Lung (tissue), 12 donors: Measurements from ENCODE around the gene ATP10A. TPM values are rescaled to one million over a fixed set of nuclear protein-coding genes. Genes with fewer than 3 reads are reported as not detected.

Experiments
- ATAC-seq: fragments of 200-7000 bp; cut with Tn5 transposase; one replicate; pipeline ENCODE4 v1.9.1; 2020; ENCODE audit warnings: moderate number of reproducible peaks; ENCODE audit not compliant: insufficient read depth, low FRiP score
- DNase-seq, 3 donors: peaks; one replicate each; pipeline ENCODE4 v3.0.0-alpha.2; 2013 to 2017
- H3K27ac ChIP-seq, 2 donors: one replicate each; pipeline ENCODE4 v1.5.1; 2013; ENCODE audit warnings: mild to moderate bottlenecking in 2 of 2, moderate library complexity in 2 of 2, control low read depth in 1 of 2, inconsistent platforms in 1 of 2, low read depth in 1 of 2, low read length in 1 of 2
- H3K27me3 ChIP-seq, 3 donors: one replicate each; pipeline ENCODE4 v1.5.1; 2013; ENCODE audit warnings: low read length in 2 of 3; ENCODE audit not compliant: control insufficient read depth in 3 of 3, insufficient read depth in 3 of 3
- H3K36me3 ChIP-seq, 4 donors: one replicate each; pipeline ENCODE4 v1.5.1; 2013; ENCODE audit warnings: low read length in 4 of 4, mild to moderate bottlenecking in 1 of 4, moderate library complexity in 1 of 4; ENCODE audit not compliant: control insufficient read depth in 4 of 4, insufficient read depth in 4 of 4
- H3K4me1 ChIP-seq, 5 donors: one replicate each; pipeline ENCODE4 v1.5.1; 2013; ENCODE audit warnings: low read length in 5 of 5, mild to moderate bottlenecking in 2 of 5, moderate library complexity in 1 of 5; ENCODE audit not compliant: control insufficient read depth in 5 of 5, insufficient read depth in 5 of 5
- H3K4me3 ChIP-seq: one replicate; pipeline ENCODE4 v1.5.1; 2013; ENCODE audit warnings: mild to moderate bottlenecking, control low read depth, moderate library complexity
- H3K9ac ChIP-seq, 2 donors: one replicate each; pipeline ENCODE4 v1.5.1; 2013; ENCODE audit warnings: low read length in 2 of 2, control low read depth in 1 of 2; ENCODE audit not compliant: insufficient read depth in 1 of 2
- H3K9me3 ChIP-seq, 4 donors: one replicate each; pipeline ENCODE4 v1.5.1; 2013; ENCODE audit warnings: low read length in 3 of 4, mild to moderate bottlenecking in 1 of 4, moderate library complexity in 1 of 4; ENCODE audit not compliant: control insufficient read depth in 4 of 4, insufficient read depth in 3 of 4
- WGBS, 2 donors: extraction: QIAGEN DNeasy Blood & Tissue Kit; methylation state at CpG; one replicate each; pipeline ENCODE4 v1.1.7; 2013; 5-methylcytosine and 5-hydroxymethylcytosine counted together
- polyA plus RNA-seq, 2 donors: library from polyadenylated mRNA; stranded (reverse); fragments of 200-250 nt; gene quantifications; one replicate each; pipeline ENCODE4 v1.2.1, GENCODE V29; 2013
- total RNA-seq, 2 donors: library from RNA; depleted of rRNA in 1 of 2; stranded (reverse); fragments of >200 nt in 1 of 2; gene quantifications; one replicate each; pipeline ENCODE4 v1.2.1, GENCODE V29; 2014 to 2021
- TF ChIP-seq, protein P1 (sequence below): IDR thresholded peaks from 2 replicates; pipeline ENCODE4 v1.5.1; 2012; ENCODE audit warnings: mild to moderate bottlenecking; ENCODE audit errors: control extremely low read depth, extremely low read depth
- donor health status: control.
- donor health status: control.
- donor health status: Bipolar disorder and iron deficiency.
- donor health status: healthy.
- donor health status: DM: yes; HTN: yes; CAD: no.

The ATP10A gene
- total and polyA plus RNA-seq, 4 donors = 4.5 to 33.7 (median 6.2) TPM

- Histone ChIP-seq H3K4me1 (peaks cover 0 to 17% (median 5%) of the 10 kb centered on the region in 5 donors), H3K36me3 (no peaks in the 10 kb centered on the region), H3K27me3 (no peaks in the 10 kb centered on the region), H3K4me3 (no peak overlapping the region), H3K9ac (no peak overlapping the region), H3K27ac (peak overlapping the region in 1 of 2 donors; percentile 78), H3K9me3 (no peaks in the 10 kb centered on the region)
- DNase-seq (no peak), ATAC-seq (no peak)
- TF ChIP-seq, protein P1, sequence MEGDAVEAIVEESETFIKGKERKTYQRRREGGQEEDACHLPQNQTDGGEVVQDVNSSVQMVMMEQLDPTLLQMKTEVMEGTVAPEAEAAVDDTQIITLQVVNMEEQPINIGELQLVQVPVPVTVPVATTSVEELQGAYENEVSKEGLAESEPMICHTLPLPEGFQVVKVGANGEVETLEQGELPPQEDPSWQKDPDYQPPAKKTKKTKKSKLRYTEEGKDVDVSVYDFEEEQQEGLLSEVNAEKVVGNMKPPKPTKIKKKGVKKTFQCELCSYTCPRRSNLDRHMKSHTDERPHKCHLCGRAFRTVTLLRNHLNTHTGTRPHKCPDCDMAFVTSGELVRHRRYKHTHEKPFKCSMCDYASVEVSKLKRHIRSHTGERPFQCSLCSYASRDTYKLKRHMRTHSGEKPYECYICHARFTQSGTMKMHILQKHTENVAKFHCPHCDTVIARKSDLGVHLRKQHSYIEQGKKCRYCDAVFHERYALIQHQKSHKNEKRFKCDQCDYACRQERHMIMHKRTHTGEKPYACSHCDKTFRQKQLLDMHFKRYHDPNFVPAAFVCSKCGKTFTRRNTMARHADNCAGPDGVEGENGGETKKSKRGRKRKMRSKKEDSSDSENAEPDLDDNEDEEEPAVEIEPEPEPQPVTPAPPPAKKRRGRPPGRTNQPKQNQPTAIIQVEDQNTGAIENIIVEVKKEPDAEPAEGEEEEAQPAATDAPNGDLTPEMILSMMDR = no peak
- 74 to 85% methylated on average over 2 of the region's 2 CpGs for whole genome bisulfite sequencing, 2 donors
Measured at GRCh38 chr15:25789211-25789610, 73.9 kb downstream of the ATP10A start.

DNA sequence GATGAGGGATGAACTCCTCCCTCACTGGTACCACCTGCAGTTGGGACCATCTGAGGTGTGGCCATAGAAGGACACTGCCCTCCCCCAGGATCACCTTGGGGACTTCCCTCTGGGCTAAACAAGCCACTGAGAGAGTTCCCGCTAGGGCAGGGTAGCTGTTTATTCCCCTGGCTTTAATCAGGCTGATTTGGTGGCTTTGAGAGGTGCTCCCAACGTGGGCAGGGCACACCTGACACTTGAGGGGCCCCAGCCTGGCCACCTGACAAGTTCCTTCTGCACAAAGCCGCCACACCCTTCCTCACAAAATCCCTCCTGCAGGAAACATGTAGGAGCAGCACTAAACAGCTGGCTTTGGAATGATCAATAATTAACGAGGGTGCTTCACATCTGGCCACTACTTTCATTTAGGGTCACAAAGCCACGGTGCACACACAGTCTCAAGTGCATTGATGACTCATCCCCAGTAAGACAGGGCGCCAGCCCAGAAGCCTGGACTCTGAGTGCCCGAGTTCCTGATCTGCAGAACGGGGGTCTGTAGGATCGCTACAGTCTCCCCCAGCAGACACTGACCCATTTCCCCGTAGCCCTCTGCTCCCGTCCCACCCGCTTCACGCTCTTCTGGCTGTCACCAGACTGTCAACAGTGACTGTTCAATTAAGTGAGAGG is 75.1 kb downstream of the ATP10A start:
- WGBS, 2 donors = 31 to 49% methylated on average over 13 of the region's 13 CpGs
- no peaks in the 10 kb centered on the region for H3K27me3 ChIP-seq
- H3K4me3 ChIP-seq = no peak overlapping the region
- H3K4me1 ChIP-seq = peaks cover 0 to 16% (median 5%) of the 10 kb centered on the region in 5 donors
- ATAC-seq (peak; percentile 56), DNase-seq (no peak)
- TF ChIP-seq, protein P1 = no peak
- no peaks in the 10 kb centered on the region for H3K36me3 ChIP-seq
- H3K27ac ChIP-seq = peak overlapping the region in 1 of 2 donors; percentile 76
- H3K9ac ChIP-seq = no peak overlapping the region
- no peaks in the 10 kb centered on the region for H3K9me3 ChIP-seq

GRCh38 chr15:25787381-25787780 is 75.7 kb downstream of the ATP10A start:
- DNase-seq (no peak), ATAC-seq (no peak)
- Histone ChIP-seq H3K27me3 (no peaks in the 10 kb centered on the region), H3K9me3 (no peaks in the 10 kb centered on the region), H3K4me3 (no peak overlapping the region), H3K4me1 (peaks cover 0 to 16% (median 5%) of the 10 kb centered on the region in 5 donors), H3K27ac (peak overlapping the region in 1 of 2 donors; percentile 57), H3K36me3 (no peaks in the 10 kb centered on the region), H3K9ac (no peak overlapping the region)
- TF ChIP-seq, protein P1 = no peak
- 65 to 83% methylated on average over 2 of the region's 2 CpGs for WGBS, 2 donors
